A549 treated with dexamethasone at 1 μM for 4 hours (cell line): ENCODE measurements around the gene SDHAF3. TPM values are rescaled to one million over a fixed set of nuclear protein-coding genes. Genes with fewer than 3 reads are reported as not detected.

Experiments used
- total RNA-seq: library from RNA; stranded (reverse); fragments of 200-300 nt; extraction: Qiagen RNA extraction; gene quantifications from 5 replicates; pipeline ENCODE4 v1.2.3, GENCODE V29; 2022

SDHAF3 gene
- 19.0 to 36.4 TPM (median 23.9 TPM) in 5 replicates for total RNA-seq

GRCh38 chr7:97117372-97118188, at the start of gene SDHAF3:
Gene SDHAF3, plus strand, starts transcription at chr7:97117698. Its CDS starts 26 bp downstream, at chr7:97117724.

Other genes starting within 250 kb of the SDHAF3 start
- gene DLX6, start 112.1 kb upstream of the SDHAF3 start, total RNA-seq: not detected in 5 replicates
- gene DLX5, start 92.9 kb upstream of the SDHAF3 start, total RNA-seq: 0.08 TPM in 2 of 5 replicates, not detected in the others